Astrocyte of the hippocampus (primary cell): ENCODE results near the gene SLC28A2.

Experiments
- DNase-seq: peaks from one replicate; pipeline ENCODE4 v3.0.0; 2011; ENCODE audit warnings: low read depth, low spot score

SLC28A2 gene

GRCh38 chr15:45320581-45321205 is 68.7 kb downstream of the SLC28A2 start:
- no peak for DNase-seq

DNA sequence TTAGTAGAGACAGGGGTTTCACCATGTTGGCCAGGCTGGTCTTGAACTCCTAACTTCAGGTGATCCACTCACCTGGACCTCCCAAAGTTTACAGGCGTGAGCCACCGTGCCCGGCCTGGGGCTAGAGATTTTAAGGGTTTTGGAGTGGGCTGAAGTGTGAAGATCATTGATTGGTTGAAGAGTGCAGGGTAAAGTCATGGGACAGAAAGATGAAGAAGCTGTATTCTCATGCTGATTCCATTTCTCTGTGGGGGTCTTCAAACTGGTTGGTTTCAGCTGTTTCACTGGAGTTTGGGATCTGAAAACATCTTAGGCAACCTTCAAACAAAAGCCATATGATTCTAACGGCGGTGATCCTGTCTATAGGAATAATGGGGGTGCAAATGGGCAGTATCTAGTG is 74.2 kb downstream of the SLC28A2 start:
- no peak for DNase-seq

- DNase-seq: peak; percentile 59
These were observed 74.7 kb downstream of the SLC28A2 start for GRCh38 chr15:45326741-45327140.
